Measurements from ENCODE around the gene CAMTA1. TPM values are rescaled to one million over a fixed set of nuclear protein-coding genes. Genes with fewer than 3 reads are reported as not detected.

Gene CAMTA1
- total RNA-seq, 2 donors from 2014 or later: 105 to 113 TPM

GRCh38 chr1:7481194-7481593 lies 695.9 kb downstream of the CAMTA1 start:
- Histone ChIP-seq H3K36me3 (no peaks in the 10 kb centered on the region), H3K9me3 (no peaks in the 10 kb centered on the region), H3K4me1 (ENCODE audit: control insufficient read depth in 1 of 2, low read depth in 2 of 2) (no peaks in the 10 kb centered on the region), H3K27me3 (replicated peaks; ENCODE audit: insufficient read depth) (no peaks in the 10 kb centered on the region), H3K4me3 (no peak overlapping the region), H3K27ac (no peak overlapping the region)
- no peak for TF ChIP-seq CTCF (IDR thresholded peaks at IDR 0.05)
- no peak for ATAC-seq (ENCODE audit: insufficient number of reproducible peaks, low FRiP score, low read depth)
- DNase-seq (ENCODE audit: low spot score): no peak

- Histone ChIP-seq H3K9me3 (no peaks in the 10 kb centered on the region), H3K36me3 (no peaks in the 10 kb centered on the region), H3K27ac (no peak overlapping the region), H3K4me1 (ENCODE audit: control insufficient read depth in 1 of 2, low read depth in 2 of 2) (no peaks in the 10 kb centered on the region), H3K4me3 (no peak overlapping the region), H3K27me3 (replicated peaks; ENCODE audit: insufficient read depth) (no peaks in the 10 kb centered on the region)
- ATAC-seq (ENCODE audit: insufficient number of reproducible peaks, low FRiP score, low read depth): no peak
- TF ChIP-seq CTCF (IDR thresholded peaks at IDR 0.05): no peak
- no peak for DNase-seq (ENCODE audit: low spot score)
Observed at GRCh38 chr1:7482077-7482476, 696.8 kb downstream of the CAMTA1 start.

- H3K4me3 ChIP-seq: no peak overlapping the region
- no peaks in the 10 kb centered on the region for H3K27me3 ChIP-seq (replicated peaks; ENCODE audit: insufficient read depth)
- no peak for TF ChIP-seq CTCF (IDR thresholded peaks at IDR 0.05)
- no peaks in the 10 kb centered on the region for H3K36me3 ChIP-seq
- no peak for DNase-seq (ENCODE audit: low spot score)
- no peaks in the 10 kb centered on the region for H3K4me1 ChIP-seq (ENCODE audit: control insufficient read depth in 1 of 2, low read depth in 2 of 2)
- ATAC-seq (ENCODE audit: insufficient number of reproducible peaks, low FRiP score, low read depth): no peak
- H3K27ac ChIP-seq: no peak overlapping the region
- H3K9me3 ChIP-seq: no peaks in the 10 kb centered on the region
Observed at GRCh38 chr1:7482772-7483495, 697.7 kb downstream of the CAMTA1 start.

- Histone ChIP-seq H3K4me3 (no peak overlapping the region), H3K4me1 (ENCODE audit: control insufficient read depth in 1 of 2, low read depth in 2 of 2) (no peaks in the 10 kb centered on the region), H3K27me3 (replicated peaks; ENCODE audit: insufficient read depth) (no peaks in the 10 kb centered on the region), H3K36me3 (no peaks in the 10 kb centered on the region), H3K9me3 (no peaks in the 10 kb centered on the region), H3K27ac (no peak overlapping the region)
- ATAC-seq (ENCODE audit: insufficient number of reproducible peaks, low FRiP score, low read depth) (no peak), DNase-seq (ENCODE audit: low spot score) (no peak)
- TF ChIP-seq CTCF (IDR thresholded peaks at IDR 0.05): no peak
Observed at GRCh38 chr1:7483634-7484383, 698.6 kb downstream of the CAMTA1 start.

- Histone ChIP-seq H3K9me3 (no peaks in the 10 kb centered on the region), H3K4me1 (ENCODE audit: control insufficient read depth in 1 of 2, low read depth in 2 of 2) (no peaks in the 10 kb centered on the region), H3K27ac (no peak overlapping the region), H3K27me3 (replicated peaks; ENCODE audit: insufficient read depth) (no peaks in the 10 kb centered on the region), H3K36me3 (no peaks in the 10 kb centered on the region), H3K4me3 (no peak overlapping the region)
- DNase-seq (ENCODE audit: low spot score) (no peak), ATAC-seq (ENCODE audit: insufficient number of reproducible peaks, low FRiP score, low read depth) (no peak)
- no peak for TF ChIP-seq CTCF (IDR thresholded peaks at IDR 0.05)
Observed at GRCh38 chr1:7485086-7485780, 700.0 kb downstream of the CAMTA1 start.
